SK-N-SH (cell line): Measurements from ENCODE around the gene OGFOD2. TPM values are rescaled to one million over a fixed set of nuclear protein-coding genes. Genes with fewer than 3 reads are reported as not detected.

ENCODE experiments used
- CTCF ChIA-PET: fragments of 300-600, 350-600 bp; formaldehyde crosslinking; extraction: SDS; loops from one replicate; lab custom pipeline; 2021; lab: Yijun Ruan, JAX
- POLR2A ChIA-PET: fragments of 350-600 bp; sonication (Branson Sonifier 250); formaldehyde crosslinking; extraction: SDS; loops from one replicate; lab custom pipeline; 2020; ENCODE audit warnings: antibody characterized with exemption, inconsistent platforms; lab: Yijun Ruan, JAX
- DNase-seq: peaks from one replicate; pipeline ENCODE4 v3.0.0; 2012
- H2AFZ ChIP-seq: fragments of 200-600 bp; sonication (generic); 2 replicates; pipeline ENCODE4 v1.8.1; 2016; ENCODE audit warnings: antibody characterized with exemption, mild to moderate bottlenecking, low read depth
- H3F3A ChIP-seq: fragments of 200-600 bp; sonication (generic); replicated peaks from 2 replicates; pipeline ENCODE3; 2016; ENCODE audit warnings: antibody characterized with exemption, mild to moderate bottlenecking; ENCODE audit not compliant: insufficient read depth
- H3K27ac ChIP-seq, 2 experiments: fragments of 200-500 bp in 1 of 2; fragments of 200-600 bp in 1 of 2; sonication (Bioruptor generic) in 1 of 2; sonication (generic), shearing (Covaris generic) in 1 of 2; 2 replicates each; pipeline versions ENCODE4 v1.5.1 to v1.6.1; 2014 to 2016; ENCODE audit warnings: low read depth in 2 of 2, inconsistent platforms in 1 of 2, low read length in 1 of 2, mild to moderate bottlenecking in 1 of 2, mixed read lengths in 1 of 2
- H3K27me3 ChIP-seq: fragments of 200-600 bp; sonication (generic), shearing (Covaris generic); 2 replicates; pipeline ENCODE4 v1.6.1; 2016; ENCODE audit warnings: mixed run types; ENCODE audit not compliant: insufficient read depth
- H3K36me3 ChIP-seq, 2 experiments: fragments of 200-500 bp in 1 of 2; fragments of 200-600 bp in 1 of 2; sonication (Bioruptor generic) in 1 of 2; sonication (generic) in 1 of 2; replicated peaks in 1 of 2; 2 replicates each; pipeline versions ENCODE3 to v1.5.1; 2014 to 2016; ENCODE audit warnings: low read length in 1 of 2, mild to moderate bottlenecking in 1 of 2; ENCODE audit not compliant: insufficient read depth in 2 of 2, control insufficient read depth in 1 of 2
- H3K4me1 ChIP-seq, 2 experiments: fragments of 200-500 bp in 1 of 2; fragments of 200-600 bp in 1 of 2; sonication (Bioruptor generic) in 1 of 2; sonication (generic), shearing (Covaris generic) in 1 of 2; 2 replicates each; pipeline versions ENCODE4 v1.5.1 to v1.6.1; 2014 to 2016; ENCODE audit warnings: low read depth in 1 of 2, low read length in 1 of 2, mixed run types in 1 of 2; ENCODE audit not compliant: insufficient read depth in 2 of 2, control insufficient read depth in 1 of 2
- H3K4me2 ChIP-seq: fragments of 200-600 bp; sonication (generic), shearing (Covaris generic); 2 replicates; pipeline ENCODE4 v1.6.1; 2017; ENCODE audit warnings: mixed run types
- H3K4me3 ChIP-seq, 2 experiments: fragments of 200-500 bp in 1 of 2; fragments of 200-600 bp in 1 of 2; sonication (Bioruptor generic) in 1 of 2; sonication (generic), shearing (Covaris generic) in 1 of 2; 2 replicates each; pipeline versions ENCODE4 v1.5.1 to v1.8.1; 2014 to 2016; ENCODE audit warnings: low read depth in 2 of 2, inconsistent platforms in 1 of 2, low read length in 1 of 2, mild to moderate bottlenecking in 1 of 2, mixed read lengths in 1 of 2, moderate library complexity in 1 of 2
- H3K79me2 ChIP-seq: fragments of 200-600 bp; sonication (generic); 2 replicates; pipeline ENCODE4 v1.8.1; 2017; ENCODE audit warnings: mild to moderate bottlenecking; ENCODE audit not compliant: insufficient read depth
- H3K9ac ChIP-seq: fragments of 200-600 bp; sonication (generic); 2 replicates; pipeline ENCODE4 v1.6.1; 2017; ENCODE audit warnings: mixed run types
- H3K9me2 ChIP-seq: fragments of 200-600 bp; sonication (generic); 2 replicates; pipeline ENCODE4 v1.6.1; 2017; ENCODE audit warnings: mixed run types
- H3K9me3 ChIP-seq: fragments of 200-600 bp; sonication (generic); 2 replicates; pipeline ENCODE4 v1.6.1; 2017; ENCODE audit warnings: mixed run types, mild to moderate bottlenecking, moderate library complexity
- H4K20me1 ChIP-seq: fragments of 200-600 bp; sonication (generic); 2 replicates; pipeline ENCODE4 v1.6.1; 2017; ENCODE audit warnings: mild to moderate bottlenecking, mixed run types; ENCODE audit not compliant: insufficient read depth
- ELF1 ChIP-seq: IDR thresholded peaks from 2 replicates; pipeline ENCODE4 v1.4.0; 2012
- EP300 ChIP-seq, 2 experiments: IDR thresholded peaks; 2 replicates each; pipeline versions ENCODE4 v1.4.0 to v1.6.1; 2012; ENCODE audit warnings: borderline replicate concordance in 1 of 2, low read depth in 1 of 2, low read length in 1 of 2
- EZH2phosphoT487 ChIP-seq: fragments of 200-600 bp; sonication (generic); IDR thresholded peaks from 2 replicates; pipeline ENCODE4 v1.6.1; 2017; ENCODE audit warnings: low read depth, mixed run types, mild to moderate bottlenecking, antibody characterized with exemption, moderate library complexity, borderline replicate concordance
- FOSL2 ChIP-seq: IDR thresholded peaks from 2 replicates; pipeline ENCODE4 v1.4.0; 2012; ENCODE audit warnings: low read depth, mild to moderate bottlenecking, moderate library complexity, borderline replicate concordance
- FOXM1 ChIP-seq: IDR thresholded peaks from 2 replicates; pipeline ENCODE4 v1.4.0; 2012; ENCODE audit warnings: low read depth, mild to moderate bottlenecking
- GABPA ChIP-seq: IDR thresholded peaks from 2 replicates; pipeline ENCODE4 v1.4.0; 2012; ENCODE audit warnings: low read depth, mild to moderate bottlenecking
- GATA2 ChIP-seq: sonication (generic); formaldehyde crosslinking; IDR thresholded peaks from 2 replicates; pipeline ENCODE4 v1.5.0; 2020; ENCODE audit warnings: mild to moderate bottlenecking, missing genetic modification reagents
- JUND ChIP-seq: IDR thresholded peaks from 2 replicates; pipeline ENCODE4 v1.4.0; 2012
- MEF2A ChIP-seq: IDR thresholded peaks from 2 replicates; pipeline ENCODE4 v1.4.0; 2012; ENCODE audit warnings: low read depth, borderline replicate concordance
- NFIC ChIP-seq: IDR thresholded peaks from 2 replicates; pipeline ENCODE4 v1.4.0; 2012; ENCODE audit warnings: borderline replicate concordance
- RAD21 ChIP-seq: IDR thresholded peaks from 2 replicates; pipeline ENCODE4 v1.6.1; 2012; ENCODE audit warnings: mild to moderate bottlenecking, low read length
- RCOR1 ChIP-seq: fragments of 150-350 bp; IDR thresholded peaks from 2 replicates; pipeline ENCODE4 v1.6.1; 2017; ENCODE audit warnings: antibody characterized with exemption, low read length
- RXRA ChIP-seq: IDR thresholded peaks from 2 replicates; pipeline ENCODE4 v1.4.0; 2012; ENCODE audit warnings: low read depth, mild to moderate bottlenecking, borderline replicate concordance
- SMC3 ChIP-seq: IDR thresholded peaks from 2 replicates; pipeline ENCODE4 v1.6.1; 2012; ENCODE audit warnings: low read depth, low read length, improper control_type of control experiment
- TAF1 ChIP-seq: IDR thresholded peaks from 2 replicates; pipeline ENCODE4 v1.6.1; 2012; ENCODE audit warnings: low read depth, mild to moderate bottlenecking, low read length, moderate library complexity, borderline replicate concordance
- TEAD4 ChIP-seq: IDR thresholded peaks from 2 replicates; pipeline ENCODE4 v1.4.0; 2012; ENCODE audit warnings: mild to moderate bottlenecking, borderline replicate concordance; ENCODE audit not compliant: insufficient read depth
- YY1 ChIP-seq: IDR thresholded peaks from 2 replicates; pipeline ENCODE4 v1.4.0; 2012; ENCODE audit warnings: low read depth, mild to moderate bottlenecking
- WGBS: methylation state at CpG from one replicate; pipeline ENCODE4 v1.1.6; 2017; ENCODE audit warnings: low lambda C conversion rate; 5-methylcytosine and 5-hydroxymethylcytosine counted together
- polyA plus RNA-seq, 3 experiments: library from polyadenylated mRNA; depleted of rRNA; stranded (reverse); fragments of >200 nt; gene quantifications; 2 replicates each; pipeline ENCODE4 v1.2.3, GENCODE V29; 2012
- TF ChIP-seq, protein P1 (sequence below): IDR thresholded peaks from 2 replicates; pipeline ENCODE4 v1.4.0; 2012; ENCODE audit warnings: low read depth, borderline replicate concordance
- TF ChIP-seq, protein P2 (sequence below): IDR thresholded peaks from 2 replicates; pipeline ENCODE4 v1.4.0; 2012; ENCODE audit warnings: low read depth, borderline replicate concordance
- TF ChIP-seq, protein P3 (sequence below): IDR thresholded peaks from 2 replicates; pipeline ENCODE4 v1.4.0; 2012; ENCODE audit warnings: low read depth
- TF ChIP-seq, protein P4 (sequence below): IDR thresholded peaks from 2 replicates; pipeline ENCODE4; 2012
- TF ChIP-seq, protein P5 (sequence below): fragments of 150-350 bp; IDR thresholded peaks from 2 replicates; pipeline ENCODE4 v1.6.1; 2016; ENCODE audit warnings: mild to moderate bottlenecking, low read depth, low read length
- TF ChIP-seq, protein P6 (sequence below): IDR thresholded peaks from 2 replicates; pipeline ENCODE4 v1.6.1; 2012; ENCODE audit warnings: mild to moderate bottlenecking, low read depth, low read length, moderate library complexity

The OGFOD2 gene
- polyA plus RNA-seq, 1 of the 3 experiments (the other 2 are of a cell fraction) = 22.0 TPM

DNA sequence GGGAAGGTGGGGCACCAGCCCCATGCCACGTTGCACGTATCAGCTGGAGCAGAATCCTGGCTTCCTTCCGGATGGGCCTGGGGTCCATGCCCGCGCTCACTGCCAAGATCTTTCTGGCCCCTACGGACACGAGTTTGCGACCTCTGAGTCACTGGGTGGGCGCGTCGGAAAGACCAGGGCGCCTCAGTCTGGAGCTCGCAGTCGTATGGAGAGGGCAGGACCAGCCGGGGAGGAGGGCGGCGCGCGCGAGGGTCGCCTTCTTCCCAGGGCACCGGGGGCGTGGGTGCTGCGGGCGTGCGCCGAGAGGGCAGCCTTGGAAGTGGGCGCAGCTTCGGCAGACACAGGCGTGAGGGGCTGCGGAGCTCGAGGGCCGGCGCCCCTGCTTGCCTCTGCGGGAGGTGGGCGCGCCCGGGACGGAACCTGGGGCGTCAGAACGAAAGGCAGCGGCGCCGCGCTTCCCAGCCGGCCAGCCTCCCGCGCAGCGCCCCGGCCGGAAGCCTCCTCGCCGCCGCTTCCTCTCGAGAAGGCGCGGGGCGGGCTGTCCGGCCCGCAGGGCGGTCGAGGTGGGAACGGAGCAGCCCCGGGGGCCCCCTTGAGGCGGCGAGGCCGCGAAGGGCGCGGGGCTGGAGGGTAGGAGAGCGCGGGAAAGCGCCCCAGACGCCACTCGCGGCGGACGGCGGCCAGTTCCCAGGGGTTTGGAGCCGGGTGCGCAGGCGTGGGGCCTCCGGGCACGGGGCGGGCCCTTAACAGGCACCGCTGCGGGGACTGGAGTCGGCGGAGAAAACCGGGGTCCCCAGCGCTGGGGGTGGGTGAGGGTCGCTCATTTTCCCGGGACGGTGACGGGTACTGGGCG, 5.4 kb downstream of the OGFOD2 start, which contains the start of gene ARL6IP4:
TSS of gene ARL6IP4 (plus strand) at position 499 of the 853 bp plus-strand sequence. CDS start 459 bp downstream, outside the sequence.
- 0% methylated on average over 1 of the region's 96 CpGs for WGBS
- ChIA-PET POLR2A (interaction anchor here (0.7 to 2.0 kb wide), 4 partner anchors 9 to 253 kb away, joined by 3 to 6 read pairs (median 5); partner anchors contain the start of genes MPHOSPH9 and MTRFR), CTCF (interaction anchor here (5.0 kb wide), 1 partner anchor 258 kb away, joined by 25 read pairs; no protein-coding TSS in a partner anchor)
- H3K4me2 ChIP-seq = peak within 1 kb of the TSS; percentile 96
- peak within 1 kb of the TSS; percentile 92 for H3K9ac ChIP-seq
- H2AFZ ChIP-seq = peak within 1 kb of the TSS; percentile 45
- peaks cover 10% of the 10 kb centered on the region; the same call in 1 of the 2 replicates for H4K20me1 ChIP-seq
- DNase-seq = peak; percentile 91
- H3K27ac ChIP-seq = peak within 1 kb of the TSS; percentile 51 to 76; a peak in 3 of 4 replicates
- H3K9me2 ChIP-seq = no peaks in the 10 kb centered on the region
- H3K27me3 ChIP-seq = no peaks in the 10 kb centered on the region
- H3K79me2 ChIP-seq = peaks cover 75% of the 10 kb centered on the region
- peaks cover 7% of the 10 kb centered on the region for H3F3A ChIP-seq
- peaks cover 13 to 46% of the 10 kb centered on the region in 2 experiments; a peak in 3 of 4 replicates for H3K4me1 ChIP-seq
- H3K9me3 ChIP-seq = no peaks in the 10 kb centered on the region
- H3K36me3 ChIP-seq = peaks cover 0 to 25% of the 10 kb centered on the region in 2 experiments
- H3K4me3 ChIP-seq = peak within 1 kb of the TSS; percentile 96
- peak; percentile 88 for TF ChIP-seq GABPA
- TF ChIP-seq, protein P1, sequence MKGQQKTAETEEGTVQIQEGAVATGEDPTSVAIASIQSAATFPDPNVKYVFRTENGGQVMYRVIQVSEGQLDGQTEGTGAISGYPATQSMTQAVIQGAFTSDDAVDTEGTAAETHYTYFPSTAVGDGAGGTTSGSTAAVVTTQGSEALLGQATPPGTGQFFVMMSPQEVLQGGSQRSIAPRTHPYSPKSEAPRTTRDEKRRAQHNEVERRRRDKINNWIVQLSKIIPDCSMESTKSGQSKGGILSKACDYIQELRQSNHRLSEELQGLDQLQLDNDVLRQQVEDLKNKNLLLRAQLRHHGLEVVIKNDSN = peak; percentile 15; the same call in 1 of the 2 replicates
- TF ChIP-seq FOSL2 = no peak
- TF ChIP-seq YY1 = no peak
- TF ChIP-seq EP300 (IDR thresholded peaks at IDR 0.05; ENCODE audit: borderline replicate concordance in 1 of 2, low read depth in 1 of 2, low read length in 1 of 2) = no peak
- no peak; the same call in 1 of the 2 replicates for TF ChIP-seq RCOR1
- no peak for TF ChIP-seq MEF2A
- TF ChIP-seq, protein P2, sequence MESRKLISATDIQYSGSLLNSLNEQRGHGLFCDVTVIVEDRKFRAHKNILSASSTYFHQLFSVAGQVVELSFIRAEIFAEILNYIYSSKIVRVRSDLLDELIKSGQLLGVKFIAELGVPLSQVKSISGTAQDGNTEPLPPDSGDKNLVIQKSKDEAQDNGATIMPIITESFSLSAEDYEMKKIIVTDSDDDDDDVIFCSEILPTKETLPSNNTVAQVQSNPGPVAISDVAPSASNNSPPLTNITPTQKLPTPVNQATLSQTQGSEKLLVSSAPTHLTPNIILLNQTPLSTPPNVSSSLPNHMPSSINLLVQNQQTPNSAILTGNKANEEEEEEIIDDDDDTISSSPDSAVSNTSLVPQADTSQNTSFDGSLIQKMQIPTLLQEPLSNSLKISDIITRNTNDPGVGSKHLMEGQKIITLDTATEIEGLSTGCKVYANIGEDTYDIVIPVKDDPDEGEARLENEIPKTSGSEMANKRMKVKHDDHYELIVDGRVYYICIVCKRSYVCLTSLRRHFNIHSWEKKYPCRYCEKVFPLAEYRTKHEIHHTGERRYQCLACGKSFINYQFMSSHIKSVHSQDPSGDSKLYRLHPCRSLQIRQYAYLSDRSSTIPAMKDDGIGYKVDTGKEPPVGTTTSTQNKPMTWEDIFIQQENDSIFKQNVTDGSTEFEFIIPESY = no peak
- TF ChIP-seq FOXM1 = 0 out of 2 replicates have a peak, but pooled peaks have one; percentile 27
- TF ChIP-seq, protein P3, sequence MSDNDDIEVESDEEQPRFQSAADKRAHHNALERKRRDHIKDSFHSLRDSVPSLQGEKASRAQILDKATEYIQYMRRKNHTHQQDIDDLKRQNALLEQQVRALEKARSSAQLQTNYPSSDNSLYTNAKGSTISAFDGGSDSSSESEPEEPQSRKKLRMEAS = peak; percentile 7; the same call in 1 of the 2 replicates
- TF ChIP-seq EZH2phosphoT487 = no peak
- TF ChIP-seq RXRA = no peak
- TF ChIP-seq, protein P4, sequence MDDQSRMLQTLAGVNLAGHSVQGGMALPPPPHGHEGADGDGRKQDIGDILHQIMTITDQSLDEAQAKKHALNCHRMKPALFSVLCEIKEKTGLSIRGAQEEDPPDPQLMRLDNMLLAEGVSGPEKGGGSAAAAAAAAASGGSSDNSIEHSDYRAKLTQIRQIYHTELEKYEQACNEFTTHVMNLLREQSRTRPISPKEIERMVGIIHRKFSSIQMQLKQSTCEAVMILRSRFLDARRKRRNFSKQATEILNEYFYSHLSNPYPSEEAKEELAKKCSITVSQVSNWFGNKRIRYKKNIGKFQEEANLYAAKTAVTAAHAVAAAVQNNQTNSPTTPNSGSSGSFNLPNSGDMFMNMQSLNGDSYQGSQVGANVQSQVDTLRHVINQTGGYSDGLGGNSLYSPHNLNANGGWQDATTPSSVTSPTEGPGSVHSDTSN = peak; percentile 37; the same call in 1 of the 2 replicates
- TF ChIP-seq RAD21 = no peak
- TF ChIP-seq JUND = no peak
- TF ChIP-seq TEAD4 = no peak
- no peak for TF ChIP-seq SMC3
- TF ChIP-seq, protein P5, sequence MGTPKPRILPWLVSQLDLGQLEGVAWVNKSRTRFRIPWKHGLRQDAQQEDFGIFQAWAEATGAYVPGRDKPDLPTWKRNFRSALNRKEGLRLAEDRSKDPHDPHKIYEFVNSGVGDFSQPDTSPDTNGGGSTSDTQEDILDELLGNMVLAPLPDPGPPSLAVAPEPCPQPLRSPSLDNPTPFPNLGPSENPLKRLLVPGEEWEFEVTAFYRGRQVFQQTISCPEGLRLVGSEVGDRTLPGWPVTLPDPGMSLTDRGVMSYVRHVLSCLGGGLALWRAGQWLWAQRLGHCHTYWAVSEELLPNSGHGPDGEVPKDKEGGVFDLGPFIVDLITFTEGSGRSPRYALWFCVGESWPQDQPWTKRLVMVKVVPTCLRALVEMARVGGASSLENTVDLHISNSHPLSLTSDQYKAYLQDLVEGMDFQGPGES = no peak
- TF ChIP-seq TAF1 = peak; percentile 86
- TF ChIP-seq NFIC = no peak
- TF ChIP-seq, protein P6, sequence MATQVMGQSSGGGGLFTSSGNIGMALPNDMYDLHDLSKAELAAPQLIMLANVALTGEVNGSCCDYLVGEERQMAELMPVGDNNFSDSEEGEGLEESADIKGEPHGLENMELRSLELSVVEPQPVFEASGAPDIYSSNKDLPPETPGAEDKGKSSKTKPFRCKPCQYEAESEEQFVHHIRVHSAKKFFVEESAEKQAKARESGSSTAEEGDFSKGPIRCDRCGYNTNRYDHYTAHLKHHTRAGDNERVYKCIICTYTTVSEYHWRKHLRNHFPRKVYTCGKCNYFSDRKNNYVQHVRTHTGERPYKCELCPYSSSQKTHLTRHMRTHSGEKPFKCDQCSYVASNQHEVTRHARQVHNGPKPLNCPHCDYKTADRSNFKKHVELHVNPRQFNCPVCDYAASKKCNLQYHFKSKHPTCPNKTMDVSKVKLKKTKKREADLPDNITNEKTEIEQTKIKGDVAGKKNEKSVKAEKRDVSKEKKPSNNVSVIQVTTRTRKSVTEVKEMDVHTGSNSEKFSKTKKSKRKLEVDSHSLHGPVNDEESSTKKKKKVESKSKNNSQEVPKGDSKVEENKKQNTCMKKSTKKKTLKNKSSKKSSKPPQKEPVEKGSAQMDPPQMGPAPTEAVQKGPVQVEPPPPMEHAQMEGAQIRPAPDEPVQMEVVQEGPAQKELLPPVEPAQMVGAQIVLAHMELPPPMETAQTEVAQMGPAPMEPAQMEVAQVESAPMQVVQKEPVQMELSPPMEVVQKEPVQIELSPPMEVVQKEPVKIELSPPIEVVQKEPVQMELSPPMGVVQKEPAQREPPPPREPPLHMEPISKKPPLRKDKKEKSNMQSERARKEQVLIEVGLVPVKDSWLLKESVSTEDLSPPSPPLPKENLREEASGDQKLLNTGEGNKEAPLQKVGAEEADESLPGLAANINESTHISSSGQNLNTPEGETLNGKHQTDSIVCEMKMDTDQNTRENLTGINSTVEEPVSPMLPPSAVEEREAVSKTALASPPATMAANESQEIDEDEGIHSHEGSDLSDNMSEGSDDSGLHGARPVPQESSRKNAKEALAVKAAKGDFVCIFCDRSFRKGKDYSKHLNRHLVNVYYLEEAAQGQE = 0 out of 2 replicates have a peak, but pooled peaks have one; percentile 8
- TF ChIP-seq ELF1 = 0 out of 2 replicates have a peak, but pooled peaks have one; percentile 25
- no peak for TF ChIP-seq GATA2 (CRISPR knock-in tag)
